ENCODE results near the gene C1QA.
"Not testable (repeated sequence)": the region's sequence is repeated elsewhere in the genome, so short reads cannot be mapped to it uniquely, and the experiment has no call there.

C1QA gene

GRCh38 chr1:22673486-22674409 lies 37.3 kb downstream of the C1QA start:
- no peak for DNase-seq (ENCODE audit: low read depth)

- no peak for DNase-seq (ENCODE audit: low read depth)
Measured at GRCh38 chr1:22674410-22674749, 38.0 kb downstream of the C1QA start.

- not testable (repeated sequence) for DNase-seq (ENCODE audit: low read depth)
Measured at GRCh38 chr1:22676151-22676550, 39.7 kb downstream of the C1QA start.

- DNase-seq (ENCODE audit: low read depth), result no peak
Measured at GRCh38 chr1:22676916-22677583, 40.6 kb downstream of the C1QA start.

- no peak for DNase-seq (ENCODE audit: low read depth)
Measured at GRCh38 chr1:22677931-22678896, 41.8 kb downstream of the C1QA start.

GRCh38 chr1:22680726-22681125 lies 44.3 kb downstream of the C1QA start:
- no peak for DNase-seq (ENCODE audit: low read depth)

GRCh38 chr1:22681556-22682276 lies 45.3 kb downstream of the C1QA start:
- no peak for DNase-seq (ENCODE audit: low read depth)

GRCh38 chr1:22683547-22683946 lies 47.1 kb downstream of the C1QA start:
- DNase-seq (ENCODE audit: low read depth), result no peak

- no peak for DNase-seq (ENCODE audit: low read depth)
Measured at GRCh38 chr1:22685591-22686059, 49.2 kb downstream of the C1QA start.

- no peak for DNase-seq (ENCODE audit: low read depth)
Measured at GRCh38 chr1:22687191-22687590, 50.8 kb downstream of the C1QA start.

GRCh38 chr1:22688466-22688865 lies 52.0 kb downstream of the C1QA start:
- no peak for DNase-seq (ENCODE audit: low read depth)

All from T-helper 22 cell (primary cell).